Smooth muscle cell (in vitro differentiated cells): Measurements from ENCODE around the gene TRPV5. TPM values are rescaled to one million over a fixed set of nuclear protein-coding genes. Genes with fewer than 3 reads are reported as not detected.

ENCODE experiments used
- DNase-seq: peaks from one replicate; lab custom pipeline; 2025; ENCODE audit not compliant: unreplicated experiment; lab: John Stamatoyannopoulos, UW
- H2AFZ ChIP-seq: fragments of 200-600 bp; sonication (generic); 2 replicates; pipeline ENCODE4 v1.6.0; 2016; ENCODE audit warnings: antibody characterized with exemption, low read depth, mild to moderate bottlenecking
- H3F3A ChIP-seq: fragments of 200-600 bp; sonication (generic); 2 replicates; pipeline ENCODE4 v1.6.0; 2017; ENCODE audit warnings: antibody characterized with exemption, low read depth
- H3K27ac ChIP-seq: fragments of 200-600 bp; sonication (generic); 2 replicates; pipeline ENCODE4 v1.5.1; 2016; ENCODE audit warnings: low read depth, mild to moderate bottlenecking
- H3K27me3 ChIP-seq: fragments of 200-600 bp; sonication (generic); 2 replicates; pipeline ENCODE4 v1.6.1; 2016; ENCODE audit warnings: low read depth, mild to moderate bottlenecking
- H3K36me3 ChIP-seq: fragments of 200-600 bp; sonication (generic); 2 replicates; pipeline ENCODE4 v1.5.1; 2016; ENCODE audit warnings: low read depth
- H3K4me1 ChIP-seq: fragments of 200-600 bp; sonication (generic); 2 replicates; pipeline ENCODE4 v1.5.1; 2016; ENCODE audit warnings: low read depth
- H3K4me2 ChIP-seq: fragments of 200-600 bp; sonication (generic); 2 replicates; pipeline ENCODE4 v1.6.0; 2016; ENCODE audit warnings: mild to moderate bottlenecking
- H3K4me3 ChIP-seq: fragments of 200-600 bp; sonication (generic); 2 replicates; pipeline ENCODE4 v1.5.1; 2016; ENCODE audit warnings: mild to moderate bottlenecking
- H3K79me2 ChIP-seq: fragments of 200-600 bp; sonication (generic); 2 replicates; pipeline ENCODE4 v1.6.0; 2016; ENCODE audit warnings: low read depth, mild to moderate bottlenecking
- H3K9ac ChIP-seq: fragments of 200-600 bp; sonication (generic); 2 replicates; pipeline ENCODE4 v1.6.0; 2016; ENCODE audit warnings: low read depth
- H3K9me3 ChIP-seq: fragments of 200-600 bp; sonication (generic); replicated peaks from 2 replicates; pipeline ENCODE4 v1.5.1; 2016; ENCODE audit warnings: low read depth
- H4K20me1 ChIP-seq: fragments of 200-600 bp; sonication (generic); 2 replicates; pipeline ENCODE4 v1.6.0; 2016; ENCODE audit warnings: low read depth
- whole genome bisulfite sequencing: methylation state at CpG from one replicate; pipeline ENCODE4 v1.1.7; 2016; ENCODE audit warnings: low lambda C conversion rate; 5-methylcytosine and 5-hydroxymethylcytosine counted together
- polyA plus RNA-seq: library from polyadenylated mRNA; unstranded; fragments of >200 nt; fragmentation: Nextera tagmentation; extraction: Ambion mirVana; gene quantifications from 2 replicates; pipeline ENCODE4 v1.2.1, GENCODE V29; 2016
- total RNA-seq: library from RNA; depleted of rRNA; stranded (reverse); fragments of >200 nt; gene quantifications from 2 replicates; pipeline ENCODE4 v1.2.3, GENCODE V29; 2014
- TF ChIP-seq, protein P1 (sequence below): fragments of 200-600 bp; sonication (generic); IDR thresholded peaks from 2 replicates; pipeline ENCODE4 v1.5.1; 2017; ENCODE audit warnings: borderline replicate concordance, mild to moderate bottlenecking, antibody characterized with exemption; ENCODE audit not compliant: insufficient read depth, poor library complexity, severe bottlenecking

The TRPV5 gene
- total and polyA plus RNA-seq, 2 experiments from 2014 or later, result not detected

DNA sequence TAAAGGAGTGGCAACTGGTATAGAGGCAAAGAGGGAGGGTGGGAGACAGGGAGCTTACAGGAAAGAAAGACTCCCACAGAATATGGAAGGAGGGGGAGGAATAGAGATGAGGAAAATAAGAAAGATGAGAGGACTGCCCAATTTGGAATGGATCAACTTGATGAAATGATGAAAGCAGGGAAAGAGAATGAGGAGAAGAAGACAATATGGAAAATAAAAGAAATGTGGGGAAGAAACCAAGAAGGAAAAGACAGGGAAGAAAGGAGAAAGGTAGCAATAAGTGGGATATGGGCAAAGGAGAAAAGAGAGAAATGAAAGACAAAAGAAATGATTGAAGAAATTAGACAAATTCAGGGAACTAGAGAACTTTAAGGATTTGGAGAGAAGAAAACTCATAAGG, 25.7 kb upstream of the TRPV5 start:
- H3K27me3 ChIP-seq, result peaks cover 3% of the 10 kb centered on the region
- H4K20me1 ChIP-seq, result no peaks in the 10 kb centered on the region
- H3K4me1 ChIP-seq, result peaks cover 12% of the 10 kb centered on the region
- no peak overlapping the region for H3K4me2 ChIP-seq
- H2AFZ ChIP-seq, result no peak overlapping the region
- no peak overlapping the region for H3K4me3 ChIP-seq
- TF ChIP-seq, protein P1, sequence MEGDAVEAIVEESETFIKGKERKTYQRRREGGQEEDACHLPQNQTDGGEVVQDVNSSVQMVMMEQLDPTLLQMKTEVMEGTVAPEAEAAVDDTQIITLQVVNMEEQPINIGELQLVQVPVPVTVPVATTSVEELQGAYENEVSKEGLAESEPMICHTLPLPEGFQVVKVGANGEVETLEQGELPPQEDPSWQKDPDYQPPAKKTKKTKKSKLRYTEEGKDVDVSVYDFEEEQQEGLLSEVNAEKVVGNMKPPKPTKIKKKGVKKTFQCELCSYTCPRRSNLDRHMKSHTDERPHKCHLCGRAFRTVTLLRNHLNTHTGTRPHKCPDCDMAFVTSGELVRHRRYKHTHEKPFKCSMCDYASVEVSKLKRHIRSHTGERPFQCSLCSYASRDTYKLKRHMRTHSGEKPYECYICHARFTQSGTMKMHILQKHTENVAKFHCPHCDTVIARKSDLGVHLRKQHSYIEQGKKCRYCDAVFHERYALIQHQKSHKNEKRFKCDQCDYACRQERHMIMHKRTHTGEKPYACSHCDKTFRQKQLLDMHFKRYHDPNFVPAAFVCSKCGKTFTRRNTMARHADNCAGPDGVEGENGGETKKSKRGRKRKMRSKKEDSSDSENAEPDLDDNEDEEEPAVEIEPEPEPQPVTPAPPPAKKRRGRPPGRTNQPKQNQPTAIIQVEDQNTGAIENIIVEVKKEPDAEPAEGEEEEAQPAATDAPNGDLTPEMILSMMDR, result no peak
- no peaks in the 10 kb centered on the region for H3F3A ChIP-seq
- H3K27ac ChIP-seq, result no peak overlapping the region
- H3K36me3 ChIP-seq, result no peaks in the 10 kb centered on the region
- H3K9ac ChIP-seq, result no peak overlapping the region
- H3K79me2 ChIP-seq, result no peaks in the 10 kb centered on the region
- H3K9me3 ChIP-seq, result no peaks in the 10 kb centered on the region
- DNase-seq, result no peak

DNA sequence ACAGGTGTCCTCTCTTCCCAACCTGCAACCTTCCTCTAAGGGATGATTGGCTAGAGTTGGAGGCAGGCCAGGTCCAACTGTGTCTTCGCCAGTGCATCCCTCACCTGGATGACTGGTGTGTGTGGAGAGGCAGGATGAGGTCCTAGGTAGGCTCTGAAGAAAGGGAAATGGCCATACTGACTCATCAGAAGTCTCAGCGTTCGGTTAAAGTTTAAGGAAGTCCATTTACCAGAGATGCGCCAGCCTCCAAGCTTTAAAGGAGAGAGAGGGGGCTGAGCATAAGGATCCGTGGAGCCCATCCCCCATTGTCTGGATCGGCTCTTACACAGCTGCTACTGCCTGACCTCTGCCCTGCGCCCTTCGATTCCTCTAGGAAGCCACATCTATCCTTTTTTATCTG, 24.2 kb upstream of the TRPV5 start:
- no peak for DNase-seq

DNA sequence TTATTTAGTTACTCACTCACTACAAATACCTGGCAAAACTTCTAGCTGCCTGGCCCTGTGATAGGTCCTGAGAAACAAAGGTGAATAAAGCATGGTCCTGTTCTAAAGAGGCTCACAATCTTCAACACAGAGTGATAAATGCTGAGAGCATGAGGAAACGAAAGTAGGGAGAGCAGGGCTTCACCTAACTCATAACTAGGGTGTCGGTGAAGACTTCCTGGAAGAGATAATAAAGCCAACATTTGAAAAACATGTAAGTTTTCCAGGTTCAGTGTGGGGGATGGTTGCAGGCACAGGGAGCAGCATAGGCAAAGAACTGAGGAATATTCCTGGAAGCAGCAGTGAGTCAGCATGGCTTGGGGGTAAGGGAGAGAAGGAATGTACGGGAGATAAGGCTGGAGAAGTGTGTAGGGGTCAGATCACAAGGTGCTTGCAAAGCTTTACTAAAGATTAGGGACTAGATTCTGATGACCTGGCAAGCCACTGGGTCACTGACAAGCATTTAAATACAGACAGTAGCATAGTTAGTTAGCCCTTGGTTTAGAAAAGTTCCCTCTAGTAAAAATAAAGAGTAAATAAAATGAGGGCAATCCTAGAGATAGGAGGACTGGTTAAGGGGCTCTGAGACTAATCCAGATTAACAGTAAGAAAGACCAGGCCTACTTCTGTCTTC, 23.5 kb upstream of the TRPV5 start:
- DNase-seq, result no peak
- WGBS, result 7% methylated on average over 3 of the region's 3 CpGs

More for the DNA sequence above, 24.2 kb upstream of the TRPV5 start:
- Histone ChIP-seq H3K79me2 (no peaks in the 10 kb centered on the region), H2AFZ (no peak overlapping the region), H3K4me2 (peak overlapping the region; percentile 46), H3K36me3 (no peaks in the 10 kb centered on the region), H3K4me1 (peaks cover 7% of the 10 kb centered on the region), H3K27ac (no peak overlapping the region), H3K9ac (no peak overlapping the region), H3K4me3 (no peak overlapping the region), H3K9me3 (no peaks in the 10 kb centered on the region), H3F3A (no peaks in the 10 kb centered on the region), H4K20me1 (no peaks in the 10 kb centered on the region), H3K27me3 (peaks cover 3% of the 10 kb centered on the region)
- WGBS, result 61% methylated on average over 8 of the region's 8 CpGs
- TF ChIP-seq, protein P1, result no peak

More for the DNA sequence above, 23.5 kb upstream of the TRPV5 start:
- peak overlapping the region; percentile 46 for H3K4me2 ChIP-seq
- no peaks in the 10 kb centered on the region for H4K20me1 ChIP-seq
- no peaks in the 10 kb centered on the region for H3K9me3 ChIP-seq
- peaks cover 3% of the 10 kb centered on the region for H3K27me3 ChIP-seq
- peaks cover under 1% of the 10 kb centered on the region for H3K4me1 ChIP-seq
- H3F3A ChIP-seq, result no peaks in the 10 kb centered on the region
- H3K4me3 ChIP-seq, result no peak overlapping the region
- no peaks in the 10 kb centered on the region for H3K79me2 ChIP-seq
- no peaks in the 10 kb centered on the region for H3K36me3 ChIP-seq
- H2AFZ ChIP-seq, result no peak overlapping the region
- peak overlapping the region; percentile 1 for H3K27ac ChIP-seq
- no peak overlapping the region for H3K9ac ChIP-seq
- TF ChIP-seq, protein P1, result no peak
